Osteoblast (primary cell): ENCODE data around the gene GNAI1. TPM values are rescaled to one million over a fixed set of nuclear protein-coding genes. Genes with fewer than 3 reads are reported as not detected.

ENCODE experiments used
- DNase-seq: peaks from one replicate; pipeline ENCODE4 v3.0.0; 2011; ENCODE audit warnings: low spot score, mixed read lengths; ENCODE audit not compliant: insufficient read length; ENCODE audit errors: missing footprints
- H2AFZ ChIP-seq: 2 replicates; pipeline ENCODE4 v1.6.0; 2011; ENCODE audit warnings: mild to moderate bottlenecking, low read length
- H3K27ac ChIP-seq: 2 replicates; pipeline ENCODE4 v1.5.1; 2011; ENCODE audit warnings: mild to moderate bottlenecking, low read depth, low read length, moderate library complexity
- H3K27me3 ChIP-seq: 2 replicates; pipeline ENCODE4 v1.6.0; 2012; ENCODE audit warnings: mild to moderate bottlenecking, control low read depth, inconsistent platforms, low read length, moderate library complexity; ENCODE audit not compliant: insufficient read depth
- H3K36me3 ChIP-seq: 2 replicates; pipeline ENCODE4 v1.5.1; 2011; ENCODE audit warnings: mild to moderate bottlenecking, low read length, control low read depth, moderate library complexity; ENCODE audit not compliant: insufficient read depth
- H3K4me1 ChIP-seq: 2 replicates; pipeline ENCODE4 v1.5.1; 2011; ENCODE audit warnings: mild to moderate bottlenecking, low read length, control low read depth, moderate library complexity; ENCODE audit not compliant: insufficient read depth
- H3K4me2 ChIP-seq: 2 replicates; pipeline ENCODE4 v1.6.0; 2011; ENCODE audit warnings: mild to moderate bottlenecking, low read length; ENCODE audit not compliant: insufficient read depth
- H3K4me3 ChIP-seq: fragments of 200-600 bp; sonication (generic); 3 replicates; pipeline ENCODE4 v1.5.1; 2012; ENCODE audit warnings: mild to moderate bottlenecking, low read length, inconsistent platforms; ENCODE audit not compliant: insufficient read depth
- H3K79me2 ChIP-seq: 2 replicates; pipeline ENCODE4 v1.6.0; 2012; ENCODE audit warnings: mild to moderate bottlenecking, low read length, control low read depth, inconsistent platforms; ENCODE audit not compliant: insufficient read depth
- H3K9me3 ChIP-seq: 2 replicates; pipeline ENCODE4 v1.5.1; 2011; ENCODE audit warnings: low read depth, low read length, control low read depth
- H4K20me1 ChIP-seq: 2 replicates; pipeline ENCODE4 v1.6.0; 2012; ENCODE audit warnings: mild to moderate bottlenecking, low read length, control low read depth; ENCODE audit not compliant: insufficient read depth
- CTCF ChIP-seq: IDR thresholded peaks from 2 replicates; pipeline ENCODE4 v1.5.1; 2011; ENCODE audit warnings: mild to moderate bottlenecking, low read depth, low read length, moderate library complexity; ENCODE audit errors: extremely low read depth
- total RNA-seq: library from RNA; depleted of rRNA; stranded (reverse); fragments of >200 nt; gene quantifications from 2 replicates; pipeline ENCODE4 v1.2.3, GENCODE V29; 2012

GNAI1 gene
- total RNA-seq, 1 donor = 36.2 TPM

DNA sequence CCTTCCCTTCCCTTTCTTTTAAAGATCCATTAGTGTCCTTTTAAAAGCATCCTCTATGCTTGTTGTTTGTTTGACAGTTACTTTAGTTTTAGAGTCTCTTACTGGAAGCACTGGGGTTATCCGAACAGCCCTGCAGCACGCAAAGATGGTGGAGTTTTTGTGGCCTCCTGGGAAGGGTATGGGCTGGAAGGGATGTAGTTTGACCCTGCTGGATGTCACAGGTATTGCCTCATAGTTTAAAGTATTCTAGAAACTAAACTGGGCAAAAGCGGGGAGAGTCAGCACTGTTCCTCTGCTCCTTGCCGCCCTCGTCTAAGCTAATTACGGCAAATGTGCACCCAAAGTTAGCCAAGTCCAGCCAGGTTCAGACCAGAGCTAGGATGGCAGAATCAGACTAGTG is 35.8 kb upstream of the GNAI1 start:
- no peaks in the 10 kb centered on the region for H4K20me1 ChIP-seq
- no peak overlapping the region for H3K27ac ChIP-seq
- H3K9me3 ChIP-seq = no peaks in the 10 kb centered on the region
- H3K79me2 ChIP-seq = no peaks in the 10 kb centered on the region
- H3K36me3 ChIP-seq = no peaks in the 10 kb centered on the region
- DNase-seq = no peak
- no peaks in the 10 kb centered on the region for H3K4me1 ChIP-seq
- H3K4me3 ChIP-seq = no peak overlapping the region
- H3K27me3 ChIP-seq = no peaks in the 10 kb centered on the region
- peak; percentile 33 for TF ChIP-seq CTCF
- no peak overlapping the region for H3K4me2 ChIP-seq
- H2AFZ ChIP-seq = no peak overlapping the region

DNA sequence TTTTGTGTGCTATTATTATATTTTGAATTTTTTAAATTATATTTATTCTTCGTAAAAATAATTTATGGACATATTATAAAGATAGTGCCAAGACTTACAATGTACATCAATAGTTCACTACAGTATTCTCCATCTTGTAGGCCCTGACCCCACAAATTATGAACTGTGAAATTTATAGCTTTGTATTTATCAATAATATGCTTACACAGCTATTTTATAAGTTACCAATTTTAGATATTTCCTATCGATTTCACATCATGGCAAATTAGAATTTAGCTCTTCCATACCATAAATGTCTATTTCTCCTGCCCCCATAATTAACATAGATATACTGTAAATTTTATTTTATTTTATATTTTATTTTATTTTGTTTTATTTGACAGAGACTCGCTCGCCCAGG is 34.4 kb upstream of the GNAI1 start:
- Histone ChIP-seq H3K27me3 (no peaks in the 10 kb centered on the region), H3K4me2 (no peak overlapping the region), H4K20me1 (no peaks in the 10 kb centered on the region), H3K27ac (no peak overlapping the region), H2AFZ (no peak overlapping the region), H3K36me3 (no peaks in the 10 kb centered on the region), H3K9me3 (no peaks in the 10 kb centered on the region), H3K79me2 (no peaks in the 10 kb centered on the region), H3K4me1 (no peaks in the 10 kb centered on the region), H3K4me3 (no peak overlapping the region)
- no peak for DNase-seq
- TF ChIP-seq CTCF = no peak

DNA sequence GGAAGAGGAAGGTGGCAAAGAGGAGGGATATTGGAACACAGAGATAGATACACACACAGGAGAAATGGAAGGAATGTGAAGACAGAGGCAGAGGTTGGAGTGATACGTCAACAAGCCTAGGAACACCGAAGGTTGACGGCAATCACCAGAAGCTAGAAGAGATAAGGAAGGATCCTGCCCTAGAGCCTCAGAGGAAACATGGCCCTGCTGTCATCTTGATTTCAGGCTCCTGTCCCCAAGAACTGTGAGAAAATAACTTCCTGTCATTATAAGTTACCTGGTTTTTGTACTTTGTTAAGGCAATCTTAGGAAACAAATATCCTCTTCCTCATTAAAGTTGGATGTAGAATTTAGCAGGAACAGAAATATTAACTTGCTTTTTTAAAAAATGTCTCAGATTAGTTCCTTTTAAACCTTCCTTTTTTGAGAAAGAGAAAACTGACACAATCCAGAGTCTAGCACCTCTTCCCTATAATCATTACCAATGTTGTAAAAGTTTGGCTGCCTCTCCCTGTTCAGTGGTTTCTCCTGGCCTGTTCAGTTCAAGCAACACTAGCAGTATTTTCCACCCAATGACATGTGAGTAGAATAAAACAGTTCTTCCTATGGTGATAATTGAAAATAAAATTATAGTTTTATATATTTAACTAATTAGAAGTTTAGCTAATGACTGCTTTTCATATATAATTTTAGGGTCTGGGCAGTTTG is 28.8 kb upstream of the GNAI1 start:
- Histone ChIP-seq H4K20me1 (no peaks in the 10 kb centered on the region), H3K36me3 (no peaks in the 10 kb centered on the region), H3K4me1 (no peaks in the 10 kb centered on the region), H3K79me2 (no peaks in the 10 kb centered on the region), H3K27ac (no peak overlapping the region), H3K4me2 (no peak overlapping the region), H3K9me3 (no peaks in the 10 kb centered on the region), H3K4me3 (no peak overlapping the region), H3K27me3 (no peaks in the 10 kb centered on the region), H2AFZ (no peak overlapping the region)
- no peak for DNase-seq
- TF ChIP-seq CTCF = no peak

DNA sequence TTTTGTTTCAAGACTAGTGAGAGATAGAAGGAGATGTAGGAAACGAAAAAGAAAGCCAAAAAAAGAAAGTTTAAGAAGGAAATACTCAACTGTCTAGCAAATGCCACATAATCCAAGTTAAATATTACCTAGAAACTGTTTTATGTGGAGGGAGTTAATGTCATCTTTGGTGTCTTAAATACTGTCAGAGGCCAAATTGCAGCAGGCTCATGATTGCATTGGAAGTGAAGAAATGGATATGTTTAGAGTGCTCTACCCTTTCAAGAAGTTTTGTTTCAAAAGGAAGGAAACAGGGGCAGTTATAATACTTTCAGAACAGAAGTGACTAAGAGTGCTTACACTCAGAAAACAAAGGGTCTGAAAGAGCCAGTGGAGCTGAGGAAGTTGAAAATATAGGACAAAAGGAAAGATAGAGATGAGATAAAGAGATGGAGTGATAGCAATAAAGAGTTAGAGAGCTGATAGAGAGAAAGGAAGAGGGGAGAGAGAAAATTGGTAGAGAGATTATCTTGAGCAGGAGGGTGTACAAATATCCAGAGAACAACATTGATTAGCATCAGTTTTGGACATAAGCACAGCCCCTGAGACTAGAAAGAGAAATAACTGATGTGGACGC is 28.0 kb upstream of the GNAI1 start:
- Histone ChIP-seq H3K9me3 (no peaks in the 10 kb centered on the region), H3K36me3 (no peaks in the 10 kb centered on the region), H3K4me3 (no peak overlapping the region), H3K4me1 (no peaks in the 10 kb centered on the region), H3K27me3 (no peaks in the 10 kb centered on the region), H3K27ac (no peak overlapping the region), H3K79me2 (no peaks in the 10 kb centered on the region), H3K4me2 (no peak overlapping the region), H2AFZ (peak overlapping the region; percentile 76), H4K20me1 (no peaks in the 10 kb centered on the region)
- no peak for DNase-seq
- TF ChIP-seq CTCF = no peak
